HCT116 (cell line): ENCODE measurements around the gene ERC1. TPM values are rescaled to one million over a fixed set of nuclear protein-coding genes. Genes with fewer than 3 reads are reported as not detected.

Experiments
- ATAC-seq: fragments of 200-7000 bp; cut with Tn5 transposase; 2 replicates; pipeline ENCODE4 v1.9.1; 2020; ENCODE audit warnings: mild to moderate bottlenecking, moderate library complexity
- BruUV-seq: library from RNA; stranded (reverse); fragments of 400-500 nt; replicated peaks from 2 replicates; lab custom pipeline; 2021; lab: Mats Ljungman, UMichigan
- CTCF ChIA-PET: fragments of 300-600 bp; sonication (Branson Sonifier 250); formaldehyde crosslinking; loops from one replicate; lab custom pipeline; 2021; ENCODE audit warnings: antibody characterized with exemption; lab: Charles Lee
- POLR2A ChIA-PET: fragments of 300-600, 350-600 bp; sonication (Branson Sonifier 250); formaldehyde crosslinking; loops from one replicate; lab custom pipeline; 2021; ENCODE audit warnings: antibody characterized with exemption; lab: Charles Lee
- RAD21 ChIA-PET, 2 experiments: fragments of 300-600 bp; sonication (Branson Sonifier 250); formaldehyde crosslinking; loops; one replicate each; lab custom pipeline; 2023; ENCODE audit warnings: low total read pairs in 2 of 2; ENCODE audit not compliant: uncharacterized antibody in 2 of 2, unreplicated experiment in 2 of 2, low non-redundant PET in 1 of 2; lab: Charles Lee
- DNase-seq: peaks from one replicate; pipeline ENCODE4 v3.0.0-alpha.2; 2010; ENCODE audit warnings: low read depth, low spot score
- H2AFZ ChIP-seq: fragments of 200-600 bp; shearing (Covaris generic), sonication (generic); 2 replicates; pipeline ENCODE4 v1.6.1; 2017; ENCODE audit warnings: low read depth, mixed run types, mixed read lengths, antibody characterized with exemption, low read length; ENCODE audit not compliant: poor library complexity, severe bottlenecking
- H3K27ac ChIP-seq: 2 replicates; pipeline ENCODE4 v1.5.1; 2012; ENCODE audit warnings: low read depth, low read length
- H3K27me3 ChIP-seq: fragments of 200-600 bp; sonication (generic); 2 replicates; pipeline ENCODE4 v1.6.1; 2016; ENCODE audit warnings: mixed run types, low read length, mixed read lengths; ENCODE audit not compliant: insufficient read depth
- H3K36me3 ChIP-seq, 2 experiments: fragments of 200-500 bp in 1 of 2; fragments of 200-600 bp in 1 of 2; sonication (Bioruptor generic) in 1 of 2; sonication (generic) in 1 of 2; 2 replicates each; pipeline versions ENCODE4 v1.5.1 to v1.6.1; 2014 to 2016; ENCODE audit warnings: low read length in 2 of 2, inconsistent platforms in 1 of 2, mixed read lengths in 1 of 2, mixed run types in 1 of 2; ENCODE audit not compliant: insufficient read depth in 2 of 2, control insufficient read depth in 1 of 2
- H3K4me1 ChIP-seq, 2 experiments: fragments of 200-600 bp in 1 of 2; sonication (generic) in 1 of 2; 2 replicates each; pipeline versions ENCODE4 v1.5.1 to v1.6.1; 2012 to 2017; ENCODE audit warnings: low read length in 2 of 2, inconsistent platforms in 1 of 2, mild to moderate bottlenecking in 1 of 2, mixed read lengths in 1 of 2, mixed run types in 1 of 2, moderate library complexity in 1 of 2; ENCODE audit not compliant: insufficient read depth in 2 of 2, control insufficient read depth in 1 of 2
- H3K4me2 ChIP-seq: fragments of 200-600 bp; sonication (generic); 2 replicates; pipeline ENCODE4 v1.6.1; 2017; ENCODE audit warnings: mixed run types, low read length, mixed read lengths
- H3K4me3 ChIP-seq, 2 experiments: fragments of 200-600 bp in 1 of 2; sonication (generic) in 1 of 2; replicated peaks in 1 of 2; 2 replicates each; pipeline ENCODE4 v1.5.1; 2011 to 2016; ENCODE audit warnings: low read length in 2 of 2, control low read depth in 1 of 2, low read depth in 1 of 2, mild to moderate bottlenecking in 1 of 2, mixed read lengths in 1 of 2, mixed run types in 1 of 2
- H3K79me2 ChIP-seq: fragments of 200-600 bp; sonication (generic); 2 replicates; pipeline ENCODE4 v1.6.1; 2017; ENCODE audit warnings: mild to moderate bottlenecking, mixed run types, low read length, moderate library complexity, mixed read lengths; ENCODE audit not compliant: insufficient read depth
- H3K9ac ChIP-seq: fragments of 200-600 bp; sonication (generic); 2 replicates; pipeline ENCODE4 v1.6.1; 2016; ENCODE audit warnings: low read length, mixed read lengths
- H3K9me2 ChIP-seq: fragments of 200-600 bp; sonication (generic), shearing (Covaris generic); 2 replicates; pipeline ENCODE4 v1.6.1; 2017; ENCODE audit warnings: mixed run types, mild to moderate bottlenecking, moderate library complexity; ENCODE audit not compliant: insufficient read depth
- H3K9me3 ChIP-seq, 2 experiments: fragments of 200-500 bp in 1 of 2; fragments of 200-600 bp in 1 of 2; sonication (Bioruptor generic) in 1 of 2; sonication (generic) in 1 of 2; 2 replicates each; pipeline ENCODE4 v1.6.1; 2014 to 2017; ENCODE audit warnings: low read length in 2 of 2, mixed read lengths in 2 of 2, inconsistent platforms in 1 of 2, low read depth in 1 of 2, mild to moderate bottlenecking in 1 of 2, mixed run types in 1 of 2, moderate library complexity in 1 of 2; ENCODE audit not compliant: control insufficient read depth in 1 of 2, insufficient read depth in 1 of 2
- H4K20me1 ChIP-seq: fragments of 200-600 bp; sonication (generic), shearing (Covaris generic); 2 replicates; pipeline ENCODE4 v1.6.1; 2017; ENCODE audit warnings: mixed run types, mild to moderate bottlenecking, moderate library complexity; ENCODE audit not compliant: insufficient read depth
- CBX3 ChIP-seq: IDR thresholded peaks from 2 replicates; pipeline ENCODE4 v1.6.1; 2012; ENCODE audit warnings: low read depth
- CEBPB ChIP-seq: IDR thresholded peaks from 2 replicates; pipeline ENCODE4 v1.6.1; 2012; ENCODE audit warnings: low read depth
- CTCF ChIP-seq, 3 experiments: fragments of 200-600 bp in 1 of 3; sonication (generic) in 1 of 3; IDR thresholded peaks in 2 of 3; conservative IDR thresholded peaks in 1 of 3; 2 replicates each; pipeline ENCODE4 v1.5.1; 2012 to 2017; ENCODE audit warnings: low read depth in 2 of 3, low read length in 2 of 3, antibody characterized with exemption in 1 of 3, borderline replicate concordance in 1 of 3, control low read depth in 1 of 3, mild to moderate bottlenecking in 1 of 3, mixed read lengths in 1 of 3, mixed run types in 1 of 3, moderate library complexity in 1 of 3; ENCODE audit not compliant: insufficient read depth in 1 of 3
- ELF1 ChIP-seq: IDR thresholded peaks from 2 replicates; pipeline ENCODE4 v1.6.1; 2012; ENCODE audit warnings: low read depth, borderline replicate concordance
- EZH2 ChIP-seq: fragments of 200-600 bp; sonication (generic); IDR thresholded peaks from 2 replicates; pipeline ENCODE4 v1.6.1; 2017; ENCODE audit warnings: antibody characterized with exemption, mixed run types
- EZH2phosphoT487 ChIP-seq: fragments of 200-600 bp; IDR thresholded peaks from 2 replicates; pipeline ENCODE4 v1.6.1; 2018; ENCODE audit warnings: antibody characterized with exemption, borderline replicate concordance
- FOSL1 ChIP-seq: IDR thresholded peaks from 2 replicates; pipeline ENCODE4 v1.6.1; 2012; ENCODE audit warnings: low read depth
- JUND ChIP-seq: IDR thresholded peaks from 2 replicates; pipeline ENCODE4 v1.6.1; 2012
- MAX ChIP-seq: IDR thresholded peaks from 2 replicates; pipeline ENCODE4 v1.6.1; 2012
- POLR2A ChIP-seq: IDR thresholded peaks from 2 replicates; pipeline ENCODE4 v1.7.0; 2011; ENCODE audit warnings: borderline replicate concordance; ENCODE audit not compliant: insufficient read depth, insufficient read length; ENCODE audit errors: extremely low read depth
- POLR2AphosphoS5 ChIP-seq: IDR thresholded peaks from 2 replicates; pipeline ENCODE4 v1.6.1; 2011; ENCODE audit warnings: mild to moderate bottlenecking, low read depth, low read length, moderate library complexity
- RAD21 ChIP-seq: IDR thresholded peaks from 2 replicates; pipeline ENCODE4 v1.6.1; 2012; ENCODE audit warnings: low read depth, mild to moderate bottlenecking
- REST ChIP-seq: IDR thresholded peaks from 2 replicates; pipeline ENCODE4 v1.6.1; 2012; ENCODE audit warnings: low read depth
- SIN3A ChIP-seq: IDR thresholded peaks from 2 replicates; pipeline ENCODE4 v1.6.1; 2012; ENCODE audit warnings: low read depth
- SP1 ChIP-seq: IDR thresholded peaks from 2 replicates; pipeline ENCODE4 v1.6.1; 2012; ENCODE audit warnings: low read depth
- SRF ChIP-seq: IDR thresholded peaks from 2 replicates; pipeline ENCODE4 v1.6.1; 2012; ENCODE audit warnings: low read depth
- TCF7L2 ChIP-seq: IDR thresholded peaks from 2 replicates; pipeline ENCODE4 v1.7.0; 2011; ENCODE audit warnings: borderline replicate concordance, inconsistent platforms; ENCODE audit not compliant: insufficient read depth, insufficient read length; ENCODE audit errors: extremely low read depth
- YY1 ChIP-seq: IDR thresholded peaks from 2 replicates; pipeline ENCODE4 v1.6.1; 2011; ENCODE audit warnings: low read length, low read depth, moderate library complexity, mild to moderate bottlenecking; ENCODE audit not compliant: insufficient replicate concordance; ENCODE audit errors: extremely low read depth
- ZFX ChIP-seq: fragments of 450-650 bp; IDR thresholded peaks from 2 replicates; pipeline ENCODE4 v1.6.1; 2017
- intact Hi-C: fragments of 100-400 bp; cut with micrococcal nuclease; formaldehyde crosslinking; loops from 2 replicates; pipeline ENCODE4 v1.10.0; 2022
- total RNA-seq: library from RNA; stranded (reverse); gene quantifications from one replicate; pipeline ENCODE4 v1.2.1, GENCODE V29; 2021; ENCODE audit not compliant: unreplicated experiment
- TF ChIP-seq, protein P1 (sequence below): IDR thresholded peaks from 2 replicates; pipeline ENCODE4 v1.6.1; 2012
- TF ChIP-seq, protein P2 (sequence below): IDR thresholded peaks from 2 replicates; pipeline ENCODE4 v1.6.1; 2011; ENCODE audit warnings: mild to moderate bottlenecking, low read length, moderate library complexity; ENCODE audit not compliant: insufficient replicate concordance; ENCODE audit errors: extremely low read depth

The ERC1 gene
- total RNA-seq, 1 experiment from 2014 or later = 41.9 TPM

- H3K36me3 ChIP-seq = no peaks in the 10 kb centered on the region
- no peak overlapping the region for H2AFZ ChIP-seq
- POLR2A ChIA-PET = no interaction called here
- H3K79me2 ChIP-seq = peaks cover 46% of the 10 kb centered on the region
- intact Hi-C loops = no loop called here
- peak overlapping the region; percentile 58 for H3K4me2 ChIP-seq
- ATAC-seq (0 out of 2 replicates have a peak, but pooled peaks have one; percentile 42), DNase-seq (no peak)
- H3K9me3 ChIP-seq = no peaks in the 10 kb centered on the region
- H3K27ac ChIP-seq = peak overlapping the region; percentile 48; the same call in 1 of the 2 replicates
- no peaks in the 10 kb centered on the region for H3K27me3 ChIP-seq
- no peaks in the 10 kb centered on the region for H3K9me2 ChIP-seq
- RAD21 ChIA-PET = no interaction called here
- H3K4me3 ChIP-seq = peak overlapping the region in 1 of 2 experiments; percentile 4; a peak in 1 of 4 replicates
- H3K9ac ChIP-seq = no peak overlapping the region
- H4K20me1 ChIP-seq = no peaks in the 10 kb centered on the region
- no TSS peak for BruUV-seq
- H3K4me1 ChIP-seq = peaks cover 19 to 23% of the 10 kb centered on the region in 2 experiments
- CTCF ChIA-PET = no interaction called here
- TF ChIP-seq EZH2phosphoT487 (no peak), POLR2A (no peak), RAD21 (no peak), CTCF (IDR thresholded peaks at IDR 0.05 in 2 of 3, conservative IDR thresholded peaks at IDR 0.05 in 1 of 3; ENCODE audit: borderline replicate concordance in 1 of 3, insufficient read depth in 1 of 3, low read depth in 2 of 3, low read length in 2 of 3) (no peak), SIN3A (0 out of 2 replicates have a peak, but pooled peaks have one; percentile 20), EZH2 (no peak), TCF7L2 (no peak), ZFX (no peak), SP1 (peak; percentile 48), SRF (no peak), POLR2AphosphoS5 (no peak), YY1 (no peak), JUND (peak; percentile 70), CBX3 (peak; percentile 42; the same call in 1 of the 2 replicates), FOSL1 (peak; percentile 78), ELF1 (no peak), CEBPB (peak; percentile 46; the same call in 1 of the 2 replicates), REST (no peak), MAX (no peak)
- TF ChIP-seq, protein P1, sequence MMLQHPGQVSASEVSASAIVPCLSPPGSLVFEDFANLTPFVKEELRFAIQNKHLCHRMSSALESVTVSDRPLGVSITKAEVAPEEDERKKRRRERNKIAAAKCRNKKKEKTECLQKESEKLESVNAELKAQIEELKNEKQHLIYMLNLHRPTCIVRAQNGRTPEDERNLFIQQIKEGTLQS = no peak
- TF ChIP-seq, protein P2, sequence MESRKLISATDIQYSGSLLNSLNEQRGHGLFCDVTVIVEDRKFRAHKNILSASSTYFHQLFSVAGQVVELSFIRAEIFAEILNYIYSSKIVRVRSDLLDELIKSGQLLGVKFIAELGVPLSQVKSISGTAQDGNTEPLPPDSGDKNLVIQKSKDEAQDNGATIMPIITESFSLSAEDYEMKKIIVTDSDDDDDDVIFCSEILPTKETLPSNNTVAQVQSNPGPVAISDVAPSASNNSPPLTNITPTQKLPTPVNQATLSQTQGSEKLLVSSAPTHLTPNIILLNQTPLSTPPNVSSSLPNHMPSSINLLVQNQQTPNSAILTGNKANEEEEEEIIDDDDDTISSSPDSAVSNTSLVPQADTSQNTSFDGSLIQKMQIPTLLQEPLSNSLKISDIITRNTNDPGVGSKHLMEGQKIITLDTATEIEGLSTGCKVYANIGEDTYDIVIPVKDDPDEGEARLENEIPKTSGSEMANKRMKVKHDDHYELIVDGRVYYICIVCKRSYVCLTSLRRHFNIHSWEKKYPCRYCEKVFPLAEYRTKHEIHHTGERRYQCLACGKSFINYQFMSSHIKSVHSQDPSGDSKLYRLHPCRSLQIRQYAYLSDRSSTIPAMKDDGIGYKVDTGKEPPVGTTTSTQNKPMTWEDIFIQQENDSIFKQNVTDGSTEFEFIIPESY = no peak
Measured at GRCh38 chr12:1044696-1045095, 53.7 kb downstream of the ERC1 start.
